ENCODE results near the gene PDGFB. TPM values are rescaled to one million over a fixed set of nuclear protein-coding genes. Genes with fewer than 3 reads are reported as not detected.

Gene PDGFB
- total RNA-seq, 1 experiment from 2014 or later = 78.0 TPM

DNA sequence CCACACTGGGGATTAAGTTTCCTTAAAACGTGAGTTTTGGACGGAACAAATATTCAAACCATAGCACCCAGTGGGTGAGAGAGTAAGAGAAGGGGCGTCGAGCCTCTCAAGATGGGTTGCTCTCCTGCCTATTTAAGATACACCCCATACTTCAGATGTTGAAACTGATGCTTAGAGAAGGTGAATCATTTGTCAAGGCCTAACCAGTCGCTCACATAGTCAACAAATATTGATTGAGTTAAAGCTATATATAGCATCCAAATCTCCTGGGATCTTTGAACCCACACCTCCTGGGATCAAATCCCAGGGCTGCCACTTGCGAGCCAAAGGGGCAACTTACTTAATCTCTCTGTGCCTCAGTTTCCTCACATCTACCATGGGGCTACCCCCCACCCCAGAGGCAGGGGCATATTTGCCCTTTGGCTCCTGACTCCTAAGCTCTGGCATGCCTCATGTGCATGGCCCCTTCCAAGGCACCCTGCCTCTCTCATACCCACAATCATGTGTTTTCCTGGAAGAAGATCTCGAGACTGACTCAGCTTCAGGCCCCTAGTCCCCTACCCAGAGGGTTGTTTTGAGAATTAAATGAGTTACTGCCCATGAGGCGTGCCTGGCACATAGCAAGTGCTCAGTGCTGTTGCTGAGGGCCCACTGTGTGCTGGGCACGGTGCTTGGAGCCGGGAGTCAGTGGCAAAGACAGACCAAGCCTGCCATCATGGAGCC, 19.0 kb upstream of the PDGFB start:
- CTCF ChIA-PET = no interaction called here
- intact Hi-C loops (cut with micrococcal nuclease; ENCODE audit: unreplicated experiment) = no loop called here
- no peaks in the 10 kb centered on the region for H3K36me3 ChIP-seq (ENCODE audit: control insufficient read depth, insufficient read depth, low read length)
- no TSS peak for BruUV-seq (replicated peaks)
- H3K27me3 ChIP-seq (ENCODE audit: control insufficient read depth, insufficient read depth, low read length) = no peaks in the 10 kb centered on the region
- DNase-seq (ENCODE audit: low read depth, low spot score) (no peak), ATAC-seq (no peak)
- POLR2A ChIA-PET = interaction anchor here (0.6 kb wide), 1 partner anchor 81 kb away, joined by 3 read pairs; no protein-coding TSS in a partner anchor
- in situ Hi-C loops (cut with HindIII; ENCODE audit: low pct_unique_long_range_greater_than_20kb, low sequenced_read_pairs) = no loop called here
- no peaks in the 10 kb centered on the region for H3K9me3 ChIP-seq (ENCODE audit: control insufficient read depth, insufficient read depth, low read depth, low read length)
- H3K4me1 ChIP-seq (ENCODE audit: control insufficient read depth, insufficient read depth, low read length) = no peaks in the 10 kb centered on the region; the same call in 1 of the 2 replicates
- no peak overlapping the region for H3K27ac ChIP-seq (ENCODE audit: low read length)
- H3K4me3 ChIP-seq (ENCODE audit: low read depth in 2 of 2, low read length in 2 of 2) = no peak overlapping the region
- TF ChIP-seq TCF7L2 (IDR thresholded peaks at IDR 0.05; ENCODE audit: low read depth, low read length) (no peak), POLR2AphosphoS5 (IDR thresholded peaks at IDR 0.05; ENCODE audit: low read depth, low read length) (no peak), SIN3A (IDR thresholded peaks at IDR 0.05; ENCODE audit: borderline replicate concordance, insufficient read depth, low read depth, low read length) (no peak)
- TF ChIP-seq, protein P1, sequence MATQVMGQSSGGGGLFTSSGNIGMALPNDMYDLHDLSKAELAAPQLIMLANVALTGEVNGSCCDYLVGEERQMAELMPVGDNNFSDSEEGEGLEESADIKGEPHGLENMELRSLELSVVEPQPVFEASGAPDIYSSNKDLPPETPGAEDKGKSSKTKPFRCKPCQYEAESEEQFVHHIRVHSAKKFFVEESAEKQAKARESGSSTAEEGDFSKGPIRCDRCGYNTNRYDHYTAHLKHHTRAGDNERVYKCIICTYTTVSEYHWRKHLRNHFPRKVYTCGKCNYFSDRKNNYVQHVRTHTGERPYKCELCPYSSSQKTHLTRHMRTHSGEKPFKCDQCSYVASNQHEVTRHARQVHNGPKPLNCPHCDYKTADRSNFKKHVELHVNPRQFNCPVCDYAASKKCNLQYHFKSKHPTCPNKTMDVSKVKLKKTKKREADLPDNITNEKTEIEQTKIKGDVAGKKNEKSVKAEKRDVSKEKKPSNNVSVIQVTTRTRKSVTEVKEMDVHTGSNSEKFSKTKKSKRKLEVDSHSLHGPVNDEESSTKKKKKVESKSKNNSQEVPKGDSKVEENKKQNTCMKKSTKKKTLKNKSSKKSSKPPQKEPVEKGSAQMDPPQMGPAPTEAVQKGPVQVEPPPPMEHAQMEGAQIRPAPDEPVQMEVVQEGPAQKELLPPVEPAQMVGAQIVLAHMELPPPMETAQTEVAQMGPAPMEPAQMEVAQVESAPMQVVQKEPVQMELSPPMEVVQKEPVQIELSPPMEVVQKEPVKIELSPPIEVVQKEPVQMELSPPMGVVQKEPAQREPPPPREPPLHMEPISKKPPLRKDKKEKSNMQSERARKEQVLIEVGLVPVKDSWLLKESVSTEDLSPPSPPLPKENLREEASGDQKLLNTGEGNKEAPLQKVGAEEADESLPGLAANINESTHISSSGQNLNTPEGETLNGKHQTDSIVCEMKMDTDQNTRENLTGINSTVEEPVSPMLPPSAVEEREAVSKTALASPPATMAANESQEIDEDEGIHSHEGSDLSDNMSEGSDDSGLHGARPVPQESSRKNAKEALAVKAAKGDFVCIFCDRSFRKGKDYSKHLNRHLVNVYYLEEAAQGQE (IDR thresholded peaks at IDR 0.05; ENCODE audit: insufficient read depth in 1 of 2, low read depth in 2 of 2, low read length in 1 of 2) = no peak

DNA sequence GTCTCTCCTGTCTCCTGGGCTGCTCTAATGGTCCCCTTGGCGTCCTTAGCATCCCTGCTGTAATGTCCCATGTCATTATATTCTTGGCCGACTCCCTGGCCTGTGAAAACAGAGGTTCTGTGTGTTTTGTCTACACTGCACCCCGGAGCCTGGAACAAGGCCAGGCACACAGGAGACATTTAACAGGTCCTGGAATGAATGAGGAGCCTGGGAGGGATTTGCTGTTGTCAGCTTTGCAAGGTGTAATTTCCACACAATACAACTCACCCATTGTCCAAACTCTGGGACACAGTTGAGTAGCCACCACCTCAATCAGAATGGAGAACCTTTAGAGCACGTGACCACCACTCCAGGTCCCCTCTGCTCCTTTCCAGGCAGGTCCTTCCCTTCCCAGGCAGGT, 14.9 kb upstream of the PDGFB start:
- in situ Hi-C loops (cut with HindIII; ENCODE audit: low pct_unique_long_range_greater_than_20kb, low sequenced_read_pairs) (no loop called here), intact Hi-C loops (cut with micrococcal nuclease; ENCODE audit: unreplicated experiment) (loop anchor here (5.0 kb wide), 1 partner anchor 33 kb away; no protein-coding TSS in a partner anchor)
- H3K4me1 ChIP-seq (ENCODE audit: control insufficient read depth, insufficient read depth, low read length) = peaks cover 25% of the 10 kb centered on the region
- DNase-seq (ENCODE audit: low read depth, low spot score) (no peak), ATAC-seq (no peak)
- ChIA-PET CTCF (no interaction called here), POLR2A (no interaction called here)
- TF ChIP-seq, protein P1 (IDR thresholded peaks at IDR 0.05; ENCODE audit: insufficient read depth in 1 of 2, low read depth in 2 of 2, low read length in 1 of 2) = no peak
- no peak for TF ChIP-seq SIN3A (IDR thresholded peaks at IDR 0.05; ENCODE audit: borderline replicate concordance, insufficient read depth, low read depth, low read length)
- peak overlapping the region; percentile 39; the same call in 1 of the 2 replicates for H3K27ac ChIP-seq (ENCODE audit: low read length)
- no TSS peak for BruUV-seq (replicated peaks)
- H3K4me3 ChIP-seq (ENCODE audit: low read depth in 2 of 2, low read length in 2 of 2) = no peak overlapping the region
- H3K27me3 ChIP-seq (ENCODE audit: control insufficient read depth, insufficient read depth, low read length) = no peaks in the 10 kb centered on the region
- no peaks in the 10 kb centered on the region for H3K36me3 ChIP-seq (ENCODE audit: control insufficient read depth, insufficient read depth, low read length)
- H3K9me3 ChIP-seq (ENCODE audit: control insufficient read depth, insufficient read depth, low read depth, low read length) = no peaks in the 10 kb centered on the region
